HG02642 (cell line): ENCODE results near the gene MAGI1.

Experiments
- ATAC-seq: cut with Tn5 transposase; IDR thresholded peaks from one replicate; pipeline ENCODE4 v1.9.1; 2021; ENCODE audit warnings: mild to moderate bottlenecking; ENCODE audit not compliant: unreplicated experiment, poor library complexity

The MAGI1 gene

GRCh38 chr3:65659396-65659795 lies 379.3 kb downstream of the MAGI1 start:
- no peak for ATAC-seq

GRCh38 chr3:65658401-65658800 lies 380.3 kb downstream of the MAGI1 start:
- no peak for ATAC-seq

GRCh38 chr3:65655061-65655460 lies 383.7 kb downstream of the MAGI1 start:
- ATAC-seq: no peak

GRCh38 chr3:65653731-65654130 lies 385.0 kb downstream of the MAGI1 start:
- no peak for ATAC-seq

- no peak for ATAC-seq
Measured at GRCh38 chr3:65650247-65650646, 388.5 kb downstream of the MAGI1 start.

- no peak for ATAC-seq
Measured at GRCh38 chr3:65647369-65647768, 391.3 kb downstream of the MAGI1 start.

- no peak for ATAC-seq
Measured at GRCh38 chr3:65642883-65643282, 395.8 kb downstream of the MAGI1 start.

- no peak for ATAC-seq
Measured at GRCh38 chr3:65641777-65642176, 396.9 kb downstream of the MAGI1 start.

GRCh38 chr3:65641045-65641444 lies 397.7 kb downstream of the MAGI1 start:
- no peak for ATAC-seq

GRCh38 chr3:65639444-65639843 lies 399.3 kb downstream of the MAGI1 start:
- no peak for ATAC-seq

GRCh38 chr3:65638301-65638700 lies 400.4 kb downstream of the MAGI1 start:
- ATAC-seq: no peak

GRCh38 chr3:65636326-65636725 lies 402.4 kb downstream of the MAGI1 start:
- ATAC-seq: no peak

GRCh38 chr3:65635657-65636056 lies 403.1 kb downstream of the MAGI1 start:
- ATAC-seq: no peak

GRCh38 chr3:65633018-65633638 lies 405.6 kb downstream of the MAGI1 start:
- no peak for ATAC-seq

- no peak for ATAC-seq
Measured at GRCh38 chr3:65632414-65632813, 406.3 kb downstream of the MAGI1 start.

GRCh38 chr3:65628978-65629377 lies 409.7 kb downstream of the MAGI1 start:
- ATAC-seq: no peak

GRCh38 chr3:65627062-65627461 lies 411.7 kb downstream of the MAGI1 start:
- ATAC-seq: no peak

- ATAC-seq: no peak
Measured at GRCh38 chr3:65625305-65625704, 413.4 kb downstream of the MAGI1 start.

- ATAC-seq: no peak
Measured at GRCh38 chr3:65623362-65623761, 415.4 kb downstream of the MAGI1 start.

- no peak for ATAC-seq
Measured at GRCh38 chr3:65619888-65620287, 418.8 kb downstream of the MAGI1 start.

- ATAC-seq: no peak
Measured at GRCh38 chr3:65619451-65619881, 419.3 kb downstream of the MAGI1 start.

GRCh38 chr3:65618599-65618998 lies 420.1 kb downstream of the MAGI1 start:
- ATAC-seq: no peak

- no peak for ATAC-seq
Measured at GRCh38 chr3:65617787-65618186, 420.9 kb downstream of the MAGI1 start.
